ENCODE results near the gene WDFY2. TPM values are rescaled to one million over a fixed set of nuclear protein-coding genes. Genes with fewer than 3 reads are reported as not detected.
"Not testable (repeated sequence)": the region's sequence is repeated elsewhere in the genome, so short reads cannot be mapped to it uniquely, and the experiment has no call there.

Gene WDFY2
- polyA plus RNA-seq, 1 donor from 2014 or later, result 5.3 TPM

- Histone ChIP-seq H3K4me2 (ENCODE audit: low read length) (no peak overlapping the region), H3K79me2 (replicated peaks; ENCODE audit: insufficient read depth, low read length) (no peaks in the 10 kb centered on the region), H3K9me2 (ENCODE audit: insufficient read depth, low read length) (no peaks in the 10 kb centered on the region), H4K20me1 (ENCODE audit: insufficient read depth) (no peaks in the 10 kb centered on the region), H3K27me3 (ENCODE audit: insufficient read depth, low read depth, low read length) (no peaks in the 10 kb centered on the region), H2AFZ (ENCODE audit: low read depth, low read length) (no peak overlapping the region), H3K9me3 (ENCODE audit: low read length) (no peaks in the 10 kb centered on the region), H3K27ac (ENCODE audit: low read length) (no peak overlapping the region), H3K9ac (ENCODE audit: low read length) (no peak overlapping the region), H3F3A (ENCODE audit: insufficient read depth, low read length, poor library complexity, severe bottlenecking) (no peaks in the 10 kb centered on the region), H3K4me3 (ENCODE audit: low read length) (no peak overlapping the region), H3K36me3 (ENCODE audit: insufficient read depth, low read length) (no peaks in the 10 kb centered on the region)
- TF ChIP-seq POLR2AphosphoS5 (IDR thresholded peaks at IDR 0.05) (no peak), RAD21 (conservative IDR thresholded peaks at IDR 0.05) (no peak), CTCF (IDR thresholded peaks at IDR 0.05; ENCODE audit: poor library complexity, severe bottlenecking) (no peak), EZH2 (IDR thresholded peaks at IDR 0.05; ENCODE audit: borderline replicate concordance, insufficient read depth, low read length, poor library complexity, severe bottlenecking) (no peak), MXI1 (conservative IDR thresholded peaks at IDR 0.05; ENCODE audit: poor library complexity, severe bottlenecking) (no peak), TAF1 (IDR thresholded peaks at IDR 0.05; ENCODE audit: low read depth) (no peak), SMC3 (conservative IDR thresholded peaks at IDR 0.05; ENCODE audit: poor library complexity) (no peak), EP300 (conservative IDR thresholded peaks at IDR 0.05; ENCODE audit: poor library complexity, severe bottlenecking) (no peak)
- TF ChIP-seq, protein P1, sequence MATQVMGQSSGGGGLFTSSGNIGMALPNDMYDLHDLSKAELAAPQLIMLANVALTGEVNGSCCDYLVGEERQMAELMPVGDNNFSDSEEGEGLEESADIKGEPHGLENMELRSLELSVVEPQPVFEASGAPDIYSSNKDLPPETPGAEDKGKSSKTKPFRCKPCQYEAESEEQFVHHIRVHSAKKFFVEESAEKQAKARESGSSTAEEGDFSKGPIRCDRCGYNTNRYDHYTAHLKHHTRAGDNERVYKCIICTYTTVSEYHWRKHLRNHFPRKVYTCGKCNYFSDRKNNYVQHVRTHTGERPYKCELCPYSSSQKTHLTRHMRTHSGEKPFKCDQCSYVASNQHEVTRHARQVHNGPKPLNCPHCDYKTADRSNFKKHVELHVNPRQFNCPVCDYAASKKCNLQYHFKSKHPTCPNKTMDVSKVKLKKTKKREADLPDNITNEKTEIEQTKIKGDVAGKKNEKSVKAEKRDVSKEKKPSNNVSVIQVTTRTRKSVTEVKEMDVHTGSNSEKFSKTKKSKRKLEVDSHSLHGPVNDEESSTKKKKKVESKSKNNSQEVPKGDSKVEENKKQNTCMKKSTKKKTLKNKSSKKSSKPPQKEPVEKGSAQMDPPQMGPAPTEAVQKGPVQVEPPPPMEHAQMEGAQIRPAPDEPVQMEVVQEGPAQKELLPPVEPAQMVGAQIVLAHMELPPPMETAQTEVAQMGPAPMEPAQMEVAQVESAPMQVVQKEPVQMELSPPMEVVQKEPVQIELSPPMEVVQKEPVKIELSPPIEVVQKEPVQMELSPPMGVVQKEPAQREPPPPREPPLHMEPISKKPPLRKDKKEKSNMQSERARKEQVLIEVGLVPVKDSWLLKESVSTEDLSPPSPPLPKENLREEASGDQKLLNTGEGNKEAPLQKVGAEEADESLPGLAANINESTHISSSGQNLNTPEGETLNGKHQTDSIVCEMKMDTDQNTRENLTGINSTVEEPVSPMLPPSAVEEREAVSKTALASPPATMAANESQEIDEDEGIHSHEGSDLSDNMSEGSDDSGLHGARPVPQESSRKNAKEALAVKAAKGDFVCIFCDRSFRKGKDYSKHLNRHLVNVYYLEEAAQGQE (IDR thresholded peaks at IDR 0.05; ENCODE audit: borderline replicate concordance), result no peak
These were observed 41.7 kb upstream of the WDFY2 start for GRCh38 chr13:51542346-51543242.

GRCh38 chr13:51545446-51545845, 38.8 kb upstream of the WDFY2 start:
- H3F3A ChIP-seq (ENCODE audit: insufficient read depth, low read length, poor library complexity, severe bottlenecking); H3K9me3 ChIP-seq (ENCODE audit: low read length); H3K36me3 ChIP-seq (ENCODE audit: insufficient read depth, low read length); H3K27ac ChIP-seq (ENCODE audit: low read length); H3K79me2 ChIP-seq (replicated peaks; ENCODE audit: insufficient read depth, low read length); H4K20me1 ChIP-seq (ENCODE audit: insufficient read depth); H3K27me3 ChIP-seq (ENCODE audit: insufficient read depth, low read depth, low read length); H3K4me3 ChIP-seq (ENCODE audit: low read length); H3K4me2 ChIP-seq (ENCODE audit: low read length); H3K9me2 ChIP-seq (ENCODE audit: insufficient read depth, low read length); H2AFZ ChIP-seq (ENCODE audit: low read depth, low read length); H3K9ac ChIP-seq (ENCODE audit: low read length): not testable (repeated sequence)
